Upper lobe of left lung (tissue), 4 donors: ENCODE results near the gene NSD2.

Source experiments
- EP300 ChIP-seq, 4 donors: sonication (generic); formaldehyde crosslinking; IDR thresholded peaks; one replicate each; pipeline ENCODE4 v1.5.1; 2017; ENCODE audit warnings: antibody characterized with exemption in 4 of 4, control low read depth in 2 of 4
- POLR2A ChIP-seq, 4 donors: fragments of 450-650 bp; IDR thresholded peaks; one replicate each; pipeline ENCODE4 v1.5.1; 2016 to 2017; ENCODE audit warnings: antibody characterized with exemption in 4 of 4, mild to moderate bottlenecking in 2 of 4
- TF ChIP-seq, protein P1 (sequence below), 6 experiments: fragments of 450-650 bp in 4 of 6; fragments of 200-600 bp in 2 of 6; sonication (generic) in 2 of 6; IDR thresholded peaks; one replicate each; pipeline ENCODE4 v1.5.1; 2016 to 2019; ENCODE audit warnings: antibody characterized with exemption in 6 of 6

DNA sequence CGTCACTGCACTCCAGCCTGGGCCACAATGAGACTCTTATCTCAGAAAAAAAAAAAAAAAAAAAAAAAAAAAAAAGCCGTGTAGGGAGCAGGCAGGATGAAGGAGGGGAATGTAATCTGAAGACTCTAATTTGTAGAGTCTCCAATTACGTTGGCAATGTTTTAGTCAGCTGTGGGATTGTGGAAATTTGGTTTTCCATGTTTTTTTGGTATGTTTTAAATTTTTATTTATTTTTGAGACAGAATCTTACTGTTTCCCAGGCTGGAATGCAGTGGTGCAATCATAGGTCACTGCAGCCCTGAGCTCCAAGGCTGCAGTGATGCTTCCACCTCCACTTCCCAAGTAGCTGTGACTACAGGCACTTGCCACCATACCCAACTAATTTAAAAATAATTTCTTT is 56.5 kb downstream of the NSD2 start:
- TF ChIP-seq POLR2A (IDR thresholded peaks at IDR 0.05) (no peak), EP300 (IDR thresholded peaks at IDR 0.05) (no peak)
- TF ChIP-seq, protein P1, sequence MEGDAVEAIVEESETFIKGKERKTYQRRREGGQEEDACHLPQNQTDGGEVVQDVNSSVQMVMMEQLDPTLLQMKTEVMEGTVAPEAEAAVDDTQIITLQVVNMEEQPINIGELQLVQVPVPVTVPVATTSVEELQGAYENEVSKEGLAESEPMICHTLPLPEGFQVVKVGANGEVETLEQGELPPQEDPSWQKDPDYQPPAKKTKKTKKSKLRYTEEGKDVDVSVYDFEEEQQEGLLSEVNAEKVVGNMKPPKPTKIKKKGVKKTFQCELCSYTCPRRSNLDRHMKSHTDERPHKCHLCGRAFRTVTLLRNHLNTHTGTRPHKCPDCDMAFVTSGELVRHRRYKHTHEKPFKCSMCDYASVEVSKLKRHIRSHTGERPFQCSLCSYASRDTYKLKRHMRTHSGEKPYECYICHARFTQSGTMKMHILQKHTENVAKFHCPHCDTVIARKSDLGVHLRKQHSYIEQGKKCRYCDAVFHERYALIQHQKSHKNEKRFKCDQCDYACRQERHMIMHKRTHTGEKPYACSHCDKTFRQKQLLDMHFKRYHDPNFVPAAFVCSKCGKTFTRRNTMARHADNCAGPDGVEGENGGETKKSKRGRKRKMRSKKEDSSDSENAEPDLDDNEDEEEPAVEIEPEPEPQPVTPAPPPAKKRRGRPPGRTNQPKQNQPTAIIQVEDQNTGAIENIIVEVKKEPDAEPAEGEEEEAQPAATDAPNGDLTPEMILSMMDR (IDR thresholded peaks at IDR 0.05): no peak
